GM18520 (cell line): ENCODE results near the gene PANX3.
"Not testable (repeated sequence)": the region's sequence is repeated elsewhere in the genome, so short reads cannot be mapped to it uniquely, and the experiment has no call there.

ENCODE experiments used
- ATAC-seq: cut with Tn5 transposase; IDR thresholded peaks from one replicate; pipeline ENCODE4 v1.9.1; 2021; ENCODE audit not compliant: unreplicated experiment

The PANX3 gene, protein sequence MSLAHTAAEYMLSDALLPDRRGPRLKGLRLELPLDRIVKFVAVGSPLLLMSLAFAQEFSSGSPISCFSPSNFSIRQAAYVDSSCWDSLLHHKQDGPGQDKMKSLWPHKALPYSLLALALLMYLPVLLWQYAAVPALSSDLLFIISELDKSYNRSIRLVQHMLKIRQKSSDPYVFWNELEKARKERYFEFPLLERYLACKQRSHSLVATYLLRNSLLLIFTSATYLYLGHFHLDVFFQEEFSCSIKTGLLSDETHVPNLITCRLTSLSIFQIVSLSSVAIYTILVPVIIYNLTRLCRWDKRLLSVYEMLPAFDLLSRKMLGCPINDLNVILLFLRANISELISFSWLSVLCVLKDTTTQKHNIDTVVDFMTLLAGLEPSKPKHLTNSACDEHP

DNA sequence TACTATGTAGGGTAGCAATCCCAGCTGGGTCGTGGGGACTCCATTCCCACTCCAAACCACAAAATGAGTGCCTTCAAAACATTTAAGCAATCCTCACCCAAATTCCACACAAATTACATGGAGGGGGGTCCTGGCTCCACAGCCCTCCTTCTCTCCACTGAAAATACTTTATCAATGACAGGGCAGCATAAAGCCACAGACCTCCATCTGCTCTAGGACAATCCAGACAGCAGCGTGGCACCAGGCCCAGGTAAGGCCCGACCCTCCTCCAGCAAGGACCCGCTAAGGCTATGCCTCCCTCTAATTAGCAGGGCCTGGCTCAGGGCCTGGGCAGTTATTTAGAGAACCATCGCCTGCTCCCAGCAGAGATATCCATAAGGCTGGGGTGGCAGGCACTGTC, at the start of gene PANX3:
TSS of gene PANX3 (plus strand) at position 365 of the 400 bp plus-strand sequence. CDS start 129 bp downstream, outside the sequence.
- no peak for ATAC-seq

DNA sequence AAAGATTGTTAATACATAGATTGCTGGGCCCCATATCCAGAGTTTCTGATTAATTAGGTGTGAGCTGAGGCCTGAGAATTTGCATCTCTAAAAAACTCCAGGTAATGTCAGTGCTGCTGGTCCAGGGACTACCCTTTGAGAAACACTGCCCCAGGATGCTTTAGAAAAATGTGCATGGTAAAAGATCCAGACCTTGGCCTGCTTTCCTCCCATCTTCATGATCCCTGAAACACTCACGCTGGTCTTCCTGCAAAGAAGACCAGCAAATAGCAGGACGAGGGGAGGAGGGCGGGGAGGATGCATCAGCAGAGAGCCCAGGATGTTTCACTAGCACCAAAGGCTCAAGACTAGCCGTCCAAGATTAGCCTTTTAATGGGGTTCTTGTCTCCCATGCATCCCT, 41.5 kb upstream of the PANX3 start, which contains the start of gene OR8A1:
TSS of gene OR8A1 (plus strand) at position 301 of the 400 bp plus-strand sequence. CDS start 123 bp downstream, outside the sequence.
- no peak for ATAC-seq

DNA sequence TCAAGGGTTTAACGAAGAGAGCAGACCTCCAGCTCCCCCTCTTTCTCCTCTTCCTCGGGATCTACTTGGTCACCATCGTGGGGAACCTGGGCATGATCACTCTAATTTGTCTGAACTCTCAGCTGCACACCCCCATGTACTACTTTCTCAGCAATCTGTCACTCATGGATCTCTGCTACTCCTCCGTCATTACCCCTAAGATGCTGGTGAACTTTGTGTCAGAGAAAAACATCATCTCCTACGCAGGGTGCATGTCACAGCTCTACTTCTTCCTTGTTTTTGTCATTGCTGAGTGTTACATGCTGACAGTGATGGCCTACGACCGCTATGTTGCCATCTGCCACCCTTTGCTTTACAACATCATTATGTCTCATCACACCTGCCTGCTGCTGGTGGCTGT, 41.1 kb upstream of the PANX3 start:
- no peak for ATAC-seq

DNA sequence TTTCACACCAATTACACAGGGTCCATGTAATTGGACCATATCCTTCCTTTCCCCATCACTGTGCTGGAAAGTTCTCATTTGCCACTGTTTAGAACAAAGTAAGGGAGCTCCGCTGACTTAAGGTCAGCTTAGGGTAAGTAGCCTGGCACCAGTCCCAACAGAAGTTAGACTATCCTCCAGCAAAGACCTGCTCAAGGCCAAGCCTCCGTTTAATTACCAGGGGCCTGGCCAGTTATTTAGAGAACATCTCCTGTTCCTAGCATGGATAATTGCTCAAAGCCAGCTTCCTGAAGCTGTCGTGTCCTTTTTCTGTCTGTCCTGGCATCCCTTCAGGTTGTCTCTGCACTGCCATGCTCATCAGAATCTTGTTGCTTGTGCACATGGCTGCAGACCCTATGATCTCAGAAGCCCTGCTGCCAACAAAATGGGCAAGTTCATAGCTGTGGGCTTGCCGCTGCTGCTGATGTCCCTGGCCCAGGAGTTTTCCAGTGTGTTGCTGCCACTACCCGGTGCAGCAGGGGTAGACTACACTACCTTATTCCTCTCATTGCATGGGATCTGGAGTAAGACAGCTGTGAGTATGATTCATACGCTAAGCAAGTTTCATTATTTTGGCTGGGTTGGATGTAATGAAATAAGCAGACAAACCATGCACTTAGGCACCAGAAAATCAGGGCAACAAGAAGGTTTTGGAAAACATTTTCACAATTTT, 33.4 kb upstream of the PANX3 start:
- no peak for ATAC-seq

DNA sequence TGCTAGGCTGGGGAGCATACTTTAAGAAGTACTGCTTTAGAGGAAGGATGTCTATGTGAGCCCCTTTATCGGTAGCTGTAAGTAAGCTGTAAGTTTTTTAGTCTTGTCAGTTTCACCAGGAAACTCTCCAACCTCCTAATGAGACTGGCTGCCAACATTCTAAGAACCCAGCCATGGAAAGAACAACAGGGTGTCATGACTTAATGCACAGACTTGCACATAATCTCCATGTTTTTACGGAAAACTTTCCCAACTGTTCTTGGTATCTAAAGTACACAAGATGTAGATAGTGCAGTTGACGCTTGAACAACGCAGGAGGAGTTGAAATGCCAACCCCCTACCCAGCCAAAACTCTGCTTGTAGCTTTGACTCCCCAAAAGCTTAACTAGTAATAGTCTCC, 32.5 kb upstream of the PANX3 start:
- ATAC-seq, result no peak

DNA sequence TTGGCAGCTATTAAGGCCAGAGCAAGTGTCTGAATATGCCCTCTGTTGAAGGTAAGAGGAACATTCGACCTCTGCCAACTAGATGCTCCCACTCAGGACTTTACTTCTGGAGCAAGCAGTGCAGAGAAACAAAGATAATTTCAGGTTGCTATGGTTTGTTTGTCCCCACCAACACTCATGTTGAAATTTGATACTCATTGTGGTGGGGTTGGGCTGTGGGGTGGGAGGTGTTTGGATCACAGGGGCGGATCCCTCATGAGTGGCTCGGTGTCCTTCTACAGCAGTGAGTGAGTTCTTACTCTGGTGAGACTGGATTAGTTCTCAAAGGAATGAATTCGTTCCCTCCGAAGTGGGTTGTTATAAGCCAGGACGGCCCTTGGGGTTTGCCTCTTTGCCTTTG, 29.4 kb upstream of the PANX3 start:
- ATAC-seq, result no peak

DNA sequence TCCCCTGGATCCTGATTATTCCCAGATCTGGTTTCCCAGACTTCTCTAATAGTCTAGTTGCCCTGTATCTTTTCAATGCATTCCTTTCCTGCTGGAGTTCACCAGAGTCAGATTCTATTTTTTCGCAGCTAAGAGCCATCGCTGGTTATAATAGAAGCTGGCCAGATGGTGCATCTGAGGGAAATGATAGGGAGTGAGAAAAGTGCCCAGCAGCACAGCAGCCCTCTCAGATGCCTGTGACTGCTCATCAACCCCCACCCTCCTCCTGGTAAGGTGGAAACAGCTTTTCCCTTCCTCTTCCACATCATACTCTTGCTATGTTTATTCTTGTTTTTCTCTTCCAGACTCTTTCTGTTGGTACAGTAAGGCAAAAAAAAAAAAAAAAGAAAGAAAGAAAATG, 28.7 kb upstream of the PANX3 start:
- no peak for ATAC-seq

DNA sequence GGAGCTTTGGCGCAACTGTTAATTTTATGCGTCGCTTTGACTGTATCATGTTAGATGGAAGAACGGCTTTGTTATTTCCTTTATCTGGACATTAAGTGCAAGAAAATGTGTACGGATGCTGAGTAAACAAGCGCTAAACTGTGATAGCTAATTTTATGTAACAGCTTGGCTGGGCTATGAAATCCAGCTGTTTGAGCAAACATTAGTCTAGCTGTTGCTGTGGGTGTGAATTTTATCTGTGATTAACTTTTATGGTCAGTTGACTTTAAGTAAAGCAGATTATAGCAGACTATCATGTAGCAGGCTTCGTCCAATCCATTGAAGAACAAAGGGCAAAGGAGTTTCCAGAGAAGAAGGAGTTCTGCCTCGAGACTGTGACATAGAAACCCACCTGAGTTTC, 27.4 kb upstream of the PANX3 start:
- no peak for ATAC-seq

DNA sequence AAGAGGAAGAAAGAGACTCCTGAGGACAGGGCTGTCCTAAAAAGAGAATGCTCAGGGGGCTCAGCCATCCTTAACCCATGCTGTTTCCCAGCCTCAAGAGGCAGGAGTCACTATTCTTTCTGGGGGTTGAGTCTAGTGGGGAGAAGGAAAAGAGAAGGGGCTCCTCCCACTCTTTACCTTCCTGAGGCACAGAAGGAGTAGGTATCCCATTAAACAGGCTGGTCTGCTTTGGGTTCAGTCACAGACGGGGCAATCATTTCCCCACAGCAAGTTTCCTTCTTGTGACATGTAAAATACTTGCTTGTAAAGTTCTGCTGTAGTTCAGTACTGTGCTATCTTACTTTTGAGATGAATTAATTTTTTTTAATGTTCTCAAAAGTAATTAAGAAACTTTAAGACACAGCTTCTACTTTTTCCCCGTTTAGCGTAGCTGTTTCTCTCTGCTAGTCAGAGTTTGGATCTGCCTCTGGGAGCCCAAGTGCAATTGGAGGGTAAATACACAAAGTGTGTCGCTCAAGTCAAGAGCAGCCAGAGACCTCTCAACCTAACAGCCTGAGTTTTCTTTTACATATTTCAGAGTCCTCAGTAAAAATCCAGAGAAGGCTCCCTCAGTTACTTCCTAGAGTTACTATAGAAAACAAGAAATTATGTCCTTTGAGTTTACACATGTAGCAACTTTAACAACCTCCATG, 26.4 kb upstream of the PANX3 start:
- no peak for ATAC-seq

DNA sequence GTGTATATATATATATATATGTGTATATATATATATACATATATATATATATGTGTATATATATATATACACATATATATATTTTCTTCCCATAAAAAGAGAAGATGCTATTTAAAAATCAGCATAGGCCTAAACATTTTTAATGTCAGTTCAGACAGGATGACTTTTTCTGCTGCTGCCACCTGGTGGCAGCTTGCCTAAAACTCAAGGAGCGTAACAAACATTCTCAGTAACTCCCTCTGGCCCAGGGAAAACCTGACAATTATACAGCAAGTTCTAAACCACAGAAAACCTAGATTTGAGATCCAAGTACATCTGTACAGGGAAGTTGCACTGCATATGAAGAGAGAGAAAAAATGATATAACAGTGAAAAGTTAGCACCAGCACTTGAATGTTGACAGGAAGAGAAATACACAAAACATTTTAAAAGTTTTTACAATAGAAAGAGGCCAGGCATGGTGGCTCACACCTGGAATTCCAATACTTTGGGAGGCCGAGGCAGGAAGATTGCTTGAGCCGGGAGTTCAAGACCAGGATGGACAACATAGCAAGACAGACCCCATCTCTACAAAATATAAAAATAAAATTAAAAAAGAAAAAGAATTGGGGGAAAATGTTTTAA, 24.9 kb upstream of the PANX3 start:
- ATAC-seq, result no peak

DNA sequence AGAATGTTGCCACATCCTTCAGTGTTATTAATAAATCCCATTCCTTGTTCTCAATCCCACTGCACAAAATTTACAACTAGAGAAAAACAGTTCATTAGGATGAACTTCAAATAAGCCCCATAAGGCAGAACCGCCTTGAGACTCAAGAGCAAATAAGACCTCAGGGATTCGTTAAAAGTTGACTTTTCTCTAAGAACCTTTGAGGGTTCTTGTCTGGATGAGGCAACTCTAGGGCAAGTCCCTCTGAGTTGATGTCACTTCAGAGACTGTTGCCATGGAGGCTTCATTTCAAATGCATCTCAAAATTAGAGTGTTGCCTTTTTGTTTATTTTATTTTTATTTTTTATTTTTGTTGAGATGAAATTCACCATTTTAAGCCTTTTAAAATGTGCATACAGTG, 19.8 kb upstream of the PANX3 start:
- no peak for ATAC-seq

DNA sequence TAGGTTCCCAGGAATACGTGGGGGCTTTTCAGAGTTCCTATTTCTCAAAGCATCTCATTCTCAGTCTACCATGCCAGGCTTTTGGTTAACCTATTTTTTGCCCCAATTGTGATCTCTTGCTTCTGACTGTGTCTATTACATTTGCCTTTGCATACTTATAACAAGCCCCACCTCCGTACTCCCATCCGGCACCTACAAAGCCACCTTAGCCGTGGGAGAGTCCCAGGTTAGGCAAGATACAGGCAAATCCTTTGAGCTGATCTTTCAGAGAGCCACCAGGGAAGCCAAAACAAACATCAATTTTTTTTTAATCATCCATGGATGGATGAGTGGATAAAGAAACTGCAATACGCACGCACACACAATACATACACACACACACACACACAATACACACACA, 18.6 kb upstream of the PANX3 start:
- ATAC-seq, result no peak

DNA sequence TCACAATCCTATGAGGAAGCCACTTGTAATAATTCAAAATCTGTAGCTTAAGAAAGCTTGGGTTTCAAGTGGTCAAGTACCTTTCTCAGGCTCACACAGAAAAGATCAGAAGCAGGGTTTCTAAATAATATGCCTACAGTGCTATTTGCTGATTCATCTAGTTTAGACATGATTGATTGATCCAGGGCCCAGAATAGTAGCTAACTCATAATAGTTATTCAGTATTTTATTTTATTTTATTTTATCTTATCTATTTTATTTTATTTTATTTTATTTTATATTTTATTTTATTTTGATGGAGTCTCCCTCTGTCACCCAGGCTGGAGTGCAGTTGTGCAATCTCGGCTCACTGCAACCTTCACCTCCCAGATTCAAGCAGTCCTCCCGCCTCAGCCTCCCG, 15.9 kb upstream of the PANX3 start:
- ATAC-seq, result no peak

DNA sequence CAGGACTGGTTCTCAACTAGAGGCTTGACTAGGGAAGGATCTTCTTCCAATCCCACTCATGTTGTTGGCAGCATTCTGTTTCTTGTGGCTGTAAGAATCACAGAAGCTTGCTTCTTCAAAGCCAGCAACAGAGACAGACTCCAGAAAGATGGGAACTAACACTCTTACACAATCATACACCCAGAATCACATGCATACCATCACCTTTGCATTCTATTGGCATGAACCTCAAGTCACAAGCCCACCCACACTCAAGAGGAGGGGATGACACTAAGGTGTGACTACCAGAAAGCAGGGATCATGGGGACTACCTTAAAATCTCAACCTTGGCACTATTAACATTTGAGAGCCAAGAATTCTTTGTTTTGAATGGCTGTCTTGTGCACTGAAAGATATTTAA, 13.6 kb upstream of the PANX3 start:
- ATAC-seq, result no peak

DNA sequence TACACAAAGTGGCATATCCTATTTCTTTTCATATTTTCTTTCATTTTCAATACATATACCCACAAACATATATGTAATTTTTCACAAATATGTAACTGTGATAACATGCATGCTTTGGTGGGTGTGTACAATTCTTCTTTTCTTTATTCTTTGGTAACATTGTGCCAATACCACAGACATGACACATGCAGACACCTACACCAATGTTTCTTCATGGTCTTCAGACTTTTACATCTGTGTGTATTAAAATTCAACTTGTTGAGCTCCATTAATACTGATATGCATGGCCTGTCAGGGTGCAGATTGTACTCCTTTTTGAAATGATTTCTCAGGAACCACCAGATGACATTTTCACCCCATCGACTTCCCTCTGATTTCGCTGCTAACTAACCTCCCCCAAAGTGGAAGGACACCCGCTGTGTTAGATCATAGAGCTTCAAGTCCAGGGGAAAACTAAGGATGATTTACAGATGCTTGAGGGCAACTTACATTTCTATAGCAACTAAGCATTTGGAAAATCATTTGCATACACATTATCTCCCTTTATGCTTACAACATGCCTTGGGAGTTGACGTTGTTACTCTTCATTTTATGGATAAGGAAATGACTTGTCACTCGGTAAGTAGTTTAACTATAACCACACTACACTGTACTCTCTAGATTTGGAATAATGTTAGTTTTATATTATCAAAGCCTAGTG, 10.5 kb upstream of the PANX3 start:
- no peak for ATAC-seq

DNA sequence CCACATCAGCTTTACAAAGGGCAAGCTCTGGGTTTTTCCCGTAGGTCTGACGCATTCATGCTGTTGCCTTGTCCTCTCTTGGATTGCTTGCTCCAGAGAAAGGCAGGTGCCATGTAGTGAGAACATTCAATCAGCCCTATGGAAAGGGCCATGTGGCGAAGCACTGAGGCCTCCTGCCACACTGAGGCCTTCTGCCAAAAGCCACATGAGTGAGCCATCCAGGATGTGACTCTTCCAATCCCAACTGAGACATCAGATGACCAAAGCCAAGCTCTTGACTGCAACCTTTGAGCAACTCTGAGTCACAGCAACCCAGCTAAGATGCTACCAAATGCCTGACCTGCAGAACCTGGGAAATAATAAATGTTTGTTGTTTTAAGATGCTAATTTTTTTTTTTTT, 9.0 kb upstream of the PANX3 start:
- ATAC-seq, result no peak

DNA sequence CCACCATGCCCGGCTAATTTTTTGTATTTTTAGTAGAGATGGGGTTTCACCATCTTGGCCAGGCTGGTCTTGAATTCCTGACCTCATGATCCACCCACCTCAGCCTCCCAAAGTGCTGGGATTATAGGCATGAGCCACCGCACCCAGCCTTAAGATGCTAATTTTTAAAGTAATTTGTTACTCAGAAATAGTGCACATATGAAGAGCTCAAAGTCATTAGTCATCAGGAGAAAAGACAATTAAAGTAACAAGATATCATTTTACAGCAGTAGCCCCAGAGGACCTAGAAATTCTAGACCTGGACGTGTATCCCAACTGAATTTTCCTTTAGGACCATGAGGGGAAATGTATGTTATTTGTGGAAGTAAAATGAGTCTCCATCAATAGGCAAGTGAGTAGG, 8.5 kb upstream of the PANX3 start:
- not testable (repeated sequence) for ATAC-seq

DNA sequence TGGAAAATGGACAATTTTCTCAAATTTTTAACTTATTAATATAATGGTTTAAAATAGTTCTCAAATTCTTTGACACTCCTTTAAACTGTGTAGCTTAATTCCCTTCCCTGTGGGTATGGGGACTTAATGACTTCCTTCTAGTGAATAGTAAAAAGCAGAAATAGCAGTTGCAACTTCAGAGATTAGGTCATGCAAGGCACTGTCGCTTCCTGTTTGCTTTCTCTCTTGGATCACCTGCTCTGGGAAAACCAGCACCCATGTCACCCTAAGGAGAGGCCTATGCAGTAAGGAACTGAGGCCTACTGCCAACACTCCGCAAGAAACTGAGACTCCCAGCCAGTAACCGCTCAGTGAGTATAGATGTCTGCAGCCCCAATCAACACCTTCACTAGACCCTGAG, 5.5 kb upstream of the PANX3 start:
- no peak for ATAC-seq

DNA sequence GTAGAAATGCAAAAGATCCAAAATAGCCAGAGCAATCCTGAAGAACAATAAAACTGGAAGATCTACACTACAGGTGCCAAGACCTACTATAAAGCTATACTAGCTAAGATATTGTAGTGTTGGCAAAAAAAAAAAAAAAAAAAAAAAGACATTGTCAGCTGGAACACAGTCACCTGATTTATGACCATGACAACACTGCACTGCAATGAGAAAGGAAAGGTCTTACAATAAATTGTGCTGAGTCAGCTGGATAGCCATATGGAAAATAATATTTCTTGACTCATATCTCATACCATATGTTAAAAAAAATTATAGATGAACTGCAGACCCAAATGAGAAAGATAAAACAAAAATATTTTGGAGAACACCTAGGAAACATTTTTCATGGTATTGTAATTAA, 3.1 kb upstream of the PANX3 start:
- ATAC-seq, result no peak

DNA sequence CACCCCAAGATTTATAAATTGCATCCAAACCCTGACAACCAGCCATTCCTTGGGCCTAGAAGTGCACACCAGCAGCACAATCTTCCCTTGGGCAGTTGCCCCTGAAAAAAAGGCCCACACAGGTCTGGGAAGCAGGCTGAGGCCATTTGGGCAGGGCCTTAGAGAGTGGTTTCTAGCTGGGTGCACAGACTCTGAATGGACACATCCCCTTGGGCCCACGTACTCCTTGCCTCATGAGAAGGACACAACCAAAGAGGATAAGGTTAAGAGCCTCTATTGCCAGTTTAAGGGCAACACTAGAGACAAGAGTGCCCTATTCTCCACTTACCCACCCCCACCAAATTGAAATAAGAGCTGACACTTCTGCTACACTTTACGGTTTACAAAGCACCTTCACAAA, 933 bp upstream of the PANX3 start:
- ATAC-seq, result no peak

DNA sequence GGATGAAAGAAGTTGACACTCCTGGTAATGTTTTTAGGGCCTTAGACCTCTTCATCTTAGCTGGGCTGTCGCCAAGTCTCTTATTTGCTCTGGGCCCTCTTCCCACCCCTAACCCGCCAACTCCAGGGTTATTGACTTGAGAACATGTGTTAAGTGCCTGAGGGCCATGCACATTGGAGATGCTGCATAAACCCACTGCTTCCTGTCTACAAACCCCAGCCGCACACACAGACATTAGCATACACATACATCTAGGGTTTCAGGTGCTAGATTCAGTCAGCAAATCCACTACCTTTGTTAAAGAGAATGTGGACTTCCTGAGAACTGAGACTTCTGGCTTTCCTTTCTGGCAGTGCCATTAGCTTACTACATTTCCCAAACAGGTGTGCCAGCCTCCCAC, 817 bp downstream of the PANX3 start:
- ATAC-seq, result no peak
